ENCODE measurements around the gene ADGRV1. TPM values are rescaled to one million over a fixed set of nuclear protein-coding genes. Genes with fewer than 3 reads are reported as not detected.
A peak's percentile ranks its signal among the peaks of the same experiment; 100 is the strongest.

ADGRV1 gene
- total RNA-seq, 1 experiment from 2014 or later = 64.8 TPM

GRCh38 chr5:91162534-91163381 lies 604.2 kb downstream of the ADGRV1 start:
- no peak overlapping the region for H3K9ac ChIP-seq (ENCODE audit: extremely low read depth, insufficient read length, low read length)
- H2AFZ ChIP-seq (ENCODE audit: low read length) = no peak overlapping the region
- H3K27me3 ChIP-seq (ENCODE audit: insufficient read depth, low read length) = no peaks in the 10 kb centered on the region
- H3K18ac ChIP-seq (ENCODE audit: insufficient read length, low read depth, low read length) = no peak overlapping the region
- H3K56ac ChIP-seq (ENCODE audit: insufficient read length, low read depth, low read length) = no peak overlapping the region
- peaks cover 4 to 12% (median 5%) of the 10 kb centered on the region in 3 experiments; a peak in 4 of 7 replicates for H3K36me3 Mint-ChIP-seq (ENCODE audit: insufficient read depth in 1 of 3, low read depth in 3 of 3)
- H3K27ac Mint-ChIP-seq = peak overlapping the region in 2 of 3 experiments; percentile 14 to 30; a peak in 3 of 7 replicates
- H4K91ac ChIP-seq (ENCODE audit: insufficient read length, low read depth, low read length) = no peak overlapping the region
- no peaks in the 10 kb centered on the region for H3K9me3 ChIP-seq (ENCODE audit: control insufficient read depth, low read depth, low read length)
- H2BK12ac ChIP-seq (ENCODE audit: insufficient read length, low read depth, low read length) = no peak overlapping the region
- no peak overlapping the region for H2BK120ac ChIP-seq (ENCODE audit: low read depth, low read length, poor library complexity, severe bottlenecking)
- no peak overlapping the region for H3K27ac ChIP-seq (ENCODE audit: insufficient read length, low read depth, low read length)
- no peak overlapping the region for H2BK20ac ChIP-seq (ENCODE audit: low read depth, low read length, poor library complexity, severe bottlenecking)
- no peak overlapping the region for H2BK15ac ChIP-seq (ENCODE audit: low read depth, low read length)
- no peak overlapping the region for H3K4ac ChIP-seq (ENCODE audit: low read depth, low read length)
- no peaks in the 10 kb centered on the region for H3K79me1 ChIP-seq (ENCODE audit: insufficient read depth, low read depth, low read length, poor library complexity, severe bottlenecking)
- peak overlapping the region; percentile 26 for H2BK5ac ChIP-seq (ENCODE audit: insufficient read length, low read length)
- H3K27me3 Mint-ChIP-seq (ENCODE audit: low read depth) = no peaks in the 10 kb centered on the region
- no peak overlapping the region for H4K5ac ChIP-seq (ENCODE audit: insufficient read length, low read depth, low read length)
- H3K23me2 ChIP-seq (ENCODE audit: insufficient read length, low read depth, low read length, poor library complexity, severe bottlenecking) = no peaks in the 10 kb centered on the region
- no peak overlapping the region for H3K4me2 ChIP-seq (ENCODE audit: insufficient read depth, insufficient read length, low read length)
- H4K8ac ChIP-seq (replicated peaks; ENCODE audit: insufficient read length, low read depth, low read length) = no peak overlapping the region
- H3T11ph ChIP-seq (ENCODE audit: low read length) = no peak overlapping the region
- peaks cover 2 to 3% of the 10 kb centered on the region in 2 experiments; a peak in 1 of 4 replicates for H3K4me1 Mint-ChIP-seq
- no CpG with 5 or more reads among the region's 6 CpGs for WGBS (ENCODE audit: extremely low coverage, insufficient read length, low lambda C conversion rate)
- TF ChIP-seq, protein P1, sequence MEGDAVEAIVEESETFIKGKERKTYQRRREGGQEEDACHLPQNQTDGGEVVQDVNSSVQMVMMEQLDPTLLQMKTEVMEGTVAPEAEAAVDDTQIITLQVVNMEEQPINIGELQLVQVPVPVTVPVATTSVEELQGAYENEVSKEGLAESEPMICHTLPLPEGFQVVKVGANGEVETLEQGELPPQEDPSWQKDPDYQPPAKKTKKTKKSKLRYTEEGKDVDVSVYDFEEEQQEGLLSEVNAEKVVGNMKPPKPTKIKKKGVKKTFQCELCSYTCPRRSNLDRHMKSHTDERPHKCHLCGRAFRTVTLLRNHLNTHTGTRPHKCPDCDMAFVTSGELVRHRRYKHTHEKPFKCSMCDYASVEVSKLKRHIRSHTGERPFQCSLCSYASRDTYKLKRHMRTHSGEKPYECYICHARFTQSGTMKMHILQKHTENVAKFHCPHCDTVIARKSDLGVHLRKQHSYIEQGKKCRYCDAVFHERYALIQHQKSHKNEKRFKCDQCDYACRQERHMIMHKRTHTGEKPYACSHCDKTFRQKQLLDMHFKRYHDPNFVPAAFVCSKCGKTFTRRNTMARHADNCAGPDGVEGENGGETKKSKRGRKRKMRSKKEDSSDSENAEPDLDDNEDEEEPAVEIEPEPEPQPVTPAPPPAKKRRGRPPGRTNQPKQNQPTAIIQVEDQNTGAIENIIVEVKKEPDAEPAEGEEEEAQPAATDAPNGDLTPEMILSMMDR (conservative IDR thresholded peaks at IDR 0.05) = no peak
- H3K9me3 Mint-ChIP-seq = no peaks in the 10 kb centered on the region
- H4K20me1 ChIP-seq (ENCODE audit: control insufficient read depth, insufficient read depth, insufficient read length) = no peaks in the 10 kb centered on the region
- H2AK5ac ChIP-seq (ENCODE audit: insufficient read length, low read length) = no peak overlapping the region
- no peaks in the 10 kb centered on the region for H3K79me2 ChIP-seq (ENCODE audit: insufficient read depth, low read length)
- H3K4me1 ChIP-seq (ENCODE audit: insufficient read depth, low read length) = peaks cover 5% of the 10 kb centered on the region; the same call in 1 of the 2 replicates
- no peak overlapping the region for H3K14ac ChIP-seq (ENCODE audit: insufficient read depth, low read length)
- H3K23ac ChIP-seq (ENCODE audit: insufficient read length, low read depth, low read length) = no peak overlapping the region
- no peak for DNase-seq
- no peak overlapping the region for H3K4me3 Mint-ChIP-seq

Measured in H9 (cell line).